Trophoblast cell (in vitro differentiated cells and primary cell): ENCODE measurements around the gene PDIK1L.

Source experiments
- DNase-seq, 2 donors: peaks; one replicate each; pipeline ENCODE4 v3.0.0-alpha.2; 2016
- H2AFZ ChIP-seq: 2 replicates; pipeline ENCODE4 v1.6.1; 2013; ENCODE audit warnings: low read length, moderate library complexity, mild to moderate bottlenecking; ENCODE audit not compliant: insufficient read depth, poor library complexity
- H2AK5ac ChIP-seq: 2 replicates; pipeline ENCODE4 v1.6.1; 2013; ENCODE audit warnings: mild to moderate bottlenecking, low read length
- H2BK120ac ChIP-seq: 2 replicates; pipeline ENCODE4 v1.6.1; 2013; ENCODE audit warnings: low read length, mild to moderate bottlenecking, moderate library complexity; ENCODE audit not compliant: insufficient read depth, poor library complexity
- H2BK12ac ChIP-seq: 2 replicates; pipeline ENCODE4 v1.6.1; 2013; ENCODE audit warnings: mild to moderate bottlenecking, low read length, moderate library complexity
- H2BK5ac ChIP-seq: 2 replicates; pipeline ENCODE4 v1.6.1; 2013; ENCODE audit warnings: low read length, low read depth, moderate library complexity, mild to moderate bottlenecking; ENCODE audit not compliant: poor library complexity
- H3K14ac ChIP-seq: 2 replicates; pipeline ENCODE4 v1.6.1; 2013; ENCODE audit warnings: mild to moderate bottlenecking, low read length
- H3K18ac ChIP-seq: 2 replicates; pipeline ENCODE4 v1.6.1; 2013; ENCODE audit warnings: mild to moderate bottlenecking, low read length
- H3K23ac ChIP-seq: 2 replicates; pipeline ENCODE4 v1.6.1; 2013; ENCODE audit warnings: low read length
- H3K27ac ChIP-seq: 2 replicates; pipeline ENCODE4 v1.5.1; 2013; ENCODE audit warnings: low read depth, mild to moderate bottlenecking, inconsistent platforms, low read length, moderate library complexity
- H3K27me3 ChIP-seq: 2 replicates; pipeline ENCODE4 v1.6.1; 2013; ENCODE audit warnings: inconsistent platforms, mild to moderate bottlenecking, low read length, moderate library complexity; ENCODE audit not compliant: insufficient read depth
- H3K36me3 ChIP-seq, 2 experiments: 1 replicate in 1 of 2; 2 replicates in 1 of 2; pipeline ENCODE4 v1.6.1; 2013; ENCODE audit warnings: low read length in 2 of 2, mild to moderate bottlenecking in 2 of 2, moderate library complexity in 1 of 2; ENCODE audit not compliant: insufficient read depth in 2 of 2, control insufficient read depth in 1 of 2
- H3K4ac ChIP-seq: 2 replicates; pipeline ENCODE4 v1.6.1; 2013; ENCODE audit warnings: low read depth, mild to moderate bottlenecking, low read length, moderate library complexity
- H3K4me1 ChIP-seq, 2 experiments: 1 replicate in 1 of 2; 2 replicates in 1 of 2; pipeline ENCODE4 v1.6.1; 2013; ENCODE audit warnings: low read length in 2 of 2, mild to moderate bottlenecking in 2 of 2, moderate library complexity in 1 of 2; ENCODE audit not compliant: insufficient read depth in 2 of 2, control insufficient read depth in 1 of 2
- H3K4me2 ChIP-seq: 2 replicates; pipeline ENCODE4 v1.6.1; 2013; ENCODE audit warnings: inconsistent platforms, mild to moderate bottlenecking, low read length, moderate library complexity
- H3K4me3 ChIP-seq: 2 replicates; pipeline ENCODE4 v1.5.1; 2013; ENCODE audit warnings: mild to moderate bottlenecking, low read depth, low read length, inconsistent platforms
- H3K79me1 ChIP-seq: one replicate; pipeline ENCODE4 v1.6.1; 2013; ENCODE audit warnings: low read length
- H3K79me2 ChIP-seq: 2 replicates; pipeline ENCODE4 v1.6.1; 2013; ENCODE audit warnings: low read length, mild to moderate bottlenecking; ENCODE audit not compliant: control insufficient read depth, insufficient read depth, poor library complexity
- H3K9ac ChIP-seq: 2 replicates; pipeline ENCODE4 v1.6.1; 2013; ENCODE audit warnings: mild to moderate bottlenecking, low read length
- H3K9me3 ChIP-seq: 2 replicates; pipeline ENCODE4 v1.6.1; 2013; ENCODE audit warnings: low read depth, mild to moderate bottlenecking, control low read depth, inconsistent platforms, low read length; ENCODE audit not compliant: insufficient read depth
- H4K12ac ChIP-seq: 2 replicates; pipeline ENCODE4 v1.6.1; 2013; ENCODE audit warnings: low read depth, mild to moderate bottlenecking, low read length, moderate library complexity
- H4K8ac ChIP-seq: 2 replicates; pipeline ENCODE4 v1.6.1; 2013; ENCODE audit warnings: low read depth, mild to moderate bottlenecking, low read length, moderate library complexity
- H4K91ac ChIP-seq: one replicate; pipeline ENCODE4 v1.6.1; 2013; ENCODE audit warnings: low read depth, mild to moderate bottlenecking, low read length, moderate library complexity
- WGBS: extraction: QIAGEN DNeasy Blood & Tissue Kit; methylation state at CpG from one replicate; pipeline ENCODE4 v1.1.7; 2013; ENCODE audit warnings: missing lambda C conversion rate; ENCODE audit not compliant: insufficient read length, insufficient coverage; ENCODE audit errors: extremely low coverage; 5-methylcytosine and 5-hydroxymethylcytosine counted together

Gene PDIK1L

DNA sequence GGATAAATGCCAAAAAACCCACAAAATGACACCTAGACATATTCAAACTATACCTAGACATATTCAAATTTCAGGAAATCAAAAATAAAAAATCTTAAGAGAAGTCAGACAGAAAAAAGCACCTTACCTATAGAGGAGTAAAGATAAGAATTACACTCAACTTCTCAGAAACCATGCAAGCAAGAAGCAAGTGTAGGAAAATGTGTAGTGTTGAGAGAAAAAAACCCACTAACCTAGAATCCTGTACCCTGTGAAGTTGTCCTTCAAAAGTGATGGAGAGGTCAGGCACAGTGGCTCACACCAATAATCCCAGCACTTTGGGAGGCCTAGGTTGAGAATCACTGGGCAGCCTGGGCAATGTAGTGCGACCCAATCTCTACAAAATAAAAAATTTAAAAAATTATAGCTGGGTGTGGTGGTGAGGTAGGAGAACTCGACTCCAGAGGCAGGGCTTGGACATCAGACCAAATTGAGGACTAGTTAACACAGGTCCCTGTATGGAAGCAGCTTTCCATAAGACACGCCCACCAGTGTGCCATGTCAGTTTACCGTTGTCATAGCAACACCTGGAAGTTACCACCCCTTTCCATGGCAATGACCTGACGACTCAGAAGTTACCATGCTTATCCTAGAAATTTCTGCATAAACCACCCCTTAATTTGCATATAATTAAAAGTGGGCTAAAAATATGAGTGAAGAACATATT is 20.7 kb downstream of the PDIK1L start:
- H3K4me1 ChIP-seq: no peaks in the 10 kb centered on the region
- H3K4ac ChIP-seq: no peak overlapping the region
- no peaks in the 10 kb centered on the region for H3K79me2 ChIP-seq
- H3K23ac ChIP-seq: no peak overlapping the region
- H2AFZ ChIP-seq: no peak overlapping the region
- H3K79me1 ChIP-seq: no peaks in the 10 kb centered on the region
- H3K14ac ChIP-seq: no peak overlapping the region
- H2BK5ac ChIP-seq: no peak overlapping the region
- H3K4me3 ChIP-seq: no peak overlapping the region
- H3K4me2 ChIP-seq: no peak overlapping the region
- no peak overlapping the region for H4K12ac ChIP-seq
- H3K27me3 ChIP-seq: no peaks in the 10 kb centered on the region
- no peak overlapping the region for H3K18ac ChIP-seq
- no peak overlapping the region for H3K9ac ChIP-seq
- H2BK12ac ChIP-seq: no peak overlapping the region
- H2BK120ac ChIP-seq: no peak overlapping the region
- H4K91ac ChIP-seq: no peak overlapping the region
- H3K36me3 ChIP-seq: no peaks in the 10 kb centered on the region
- WGBS: no CpG with 5 or more reads among the region's 5 CpGs
- no peaks in the 10 kb centered on the region for H3K9me3 ChIP-seq
- no peak overlapping the region for H4K8ac ChIP-seq
- no peak overlapping the region for H2AK5ac ChIP-seq
- DNase-seq: peak in 1 of 2 donors; percentile 23
- H3K27ac ChIP-seq: no peak overlapping the region

DNA sequence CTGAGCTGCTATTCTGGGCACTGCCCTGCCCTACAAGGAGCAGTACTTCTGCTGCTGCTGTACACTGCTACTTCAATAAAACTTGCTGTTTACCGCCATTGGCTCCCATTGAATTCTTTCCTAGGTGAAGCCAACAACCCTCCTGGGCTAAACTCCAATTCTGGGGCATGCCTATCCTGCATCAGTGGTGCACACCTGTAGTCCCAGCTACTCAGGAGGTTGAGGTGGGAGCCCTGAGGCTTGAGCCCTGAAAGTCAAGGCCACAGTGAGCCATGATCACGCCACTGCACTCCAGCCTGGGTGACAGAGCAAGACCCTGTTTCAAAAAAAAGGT is 21.2 kb downstream of the PDIK1L start:
- no peak overlapping the region for H3K23ac ChIP-seq
- no peak overlapping the region for H3K4me3 ChIP-seq
- H3K9ac ChIP-seq: no peak overlapping the region
- H3K79me1 ChIP-seq: no peaks in the 10 kb centered on the region
- H2AFZ ChIP-seq: no peak overlapping the region
- peak overlapping the region; percentile 52 for H2AK5ac ChIP-seq
- H2BK5ac ChIP-seq: no peak overlapping the region
- no peak overlapping the region for H4K8ac ChIP-seq
- H3K27me3 ChIP-seq: no peaks in the 10 kb centered on the region
- H3K4me1 ChIP-seq: no peaks in the 10 kb centered on the region
- DNase-seq: no peak
- H4K12ac ChIP-seq: no peak overlapping the region
- no peak overlapping the region for H2BK12ac ChIP-seq
- no peak overlapping the region for H2BK120ac ChIP-seq
- H3K4me2 ChIP-seq: no peak overlapping the region
- H3K14ac ChIP-seq: no peak overlapping the region
- H4K91ac ChIP-seq: no peak overlapping the region
- WGBS: no CpG with 5 or more reads among the region's 2 CpGs
- H3K79me2 ChIP-seq: no peaks in the 10 kb centered on the region
- H3K36me3 ChIP-seq: no peaks in the 10 kb centered on the region
- H3K4ac ChIP-seq: no peak overlapping the region
- no peaks in the 10 kb centered on the region for H3K9me3 ChIP-seq
- no peak overlapping the region for H3K18ac ChIP-seq
- no peak overlapping the region for H3K27ac ChIP-seq

DNA sequence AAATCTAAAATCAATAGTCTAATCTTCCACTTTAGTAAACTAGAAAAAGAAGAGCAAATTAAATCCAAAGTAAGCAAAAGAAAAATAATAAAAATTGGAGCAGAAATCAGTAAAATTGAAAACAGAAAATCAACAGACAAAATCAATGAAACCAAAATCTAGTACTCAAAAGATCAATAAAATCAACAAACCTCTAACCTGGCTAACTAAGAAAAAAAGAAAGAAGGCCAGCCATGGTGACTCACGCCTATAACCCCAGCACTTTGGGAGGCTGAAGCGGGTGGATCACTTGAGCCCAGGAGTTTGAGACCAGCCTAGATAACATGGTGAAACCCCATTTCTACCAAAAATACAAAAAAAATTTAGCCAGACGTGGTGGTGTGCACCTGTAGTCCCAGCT is 22.8 kb downstream of the PDIK1L start:
- H3K23ac ChIP-seq: no peak overlapping the region
- H2BK5ac ChIP-seq: no peak overlapping the region
- H3K9me3 ChIP-seq: no peaks in the 10 kb centered on the region
- H3K36me3 ChIP-seq: no peaks in the 10 kb centered on the region
- H3K18ac ChIP-seq: no peak overlapping the region
- H4K8ac ChIP-seq: no peak overlapping the region
- no CpG with 5 or more reads among the region's 3 CpGs for WGBS
- H2AFZ ChIP-seq: no peak overlapping the region
- H3K27ac ChIP-seq: no peak overlapping the region
- H2BK12ac ChIP-seq: no peak overlapping the region
- no peak overlapping the region for H2BK120ac ChIP-seq
- no peak overlapping the region for H3K14ac ChIP-seq
- H3K4me1 ChIP-seq: no peaks in the 10 kb centered on the region
- no peak overlapping the region for H3K4ac ChIP-seq
- no peak overlapping the region for H3K9ac ChIP-seq
- DNase-seq: no peak
- H3K4me3 ChIP-seq: no peak overlapping the region
- no peaks in the 10 kb centered on the region for H3K27me3 ChIP-seq
- no peaks in the 10 kb centered on the region for H3K79me1 ChIP-seq
- no peak overlapping the region for H3K4me2 ChIP-seq
- no peak overlapping the region for H4K12ac ChIP-seq
- no peak overlapping the region for H4K91ac ChIP-seq
- H2AK5ac ChIP-seq: no peak overlapping the region
- no peaks in the 10 kb centered on the region for H3K79me2 ChIP-seq

DNA sequence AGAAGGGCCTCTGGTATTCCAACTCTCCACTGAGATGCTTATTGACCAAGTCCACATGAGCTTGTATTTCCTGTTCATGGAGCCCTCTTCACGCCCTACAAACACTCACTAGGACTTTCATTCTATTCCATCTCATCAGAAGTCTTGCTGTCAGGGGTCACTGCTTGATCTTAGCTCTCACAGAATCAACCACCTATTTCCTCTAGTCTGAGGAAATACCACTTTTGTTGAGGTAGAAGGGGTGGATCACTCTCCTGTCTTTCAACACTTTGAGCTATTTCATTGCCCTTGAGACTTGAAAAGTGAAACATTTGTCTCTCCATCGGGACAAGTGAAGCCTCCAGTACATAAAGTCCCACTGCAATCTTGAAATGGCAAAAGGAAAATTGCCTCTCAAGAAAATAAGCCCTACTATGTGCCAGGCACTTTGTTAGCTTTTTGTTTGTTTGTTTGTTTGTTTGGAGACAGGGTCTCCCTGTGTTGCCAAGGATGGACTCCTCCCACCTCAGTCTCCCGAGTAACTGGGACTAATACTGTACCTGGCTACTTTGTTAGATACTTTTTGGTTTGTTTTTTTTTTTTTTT is 27.4 kb downstream of the PDIK1L start:
- H3K27me3 ChIP-seq: no peaks in the 10 kb centered on the region
- no peak overlapping the region for H4K91ac ChIP-seq
- no peak overlapping the region for H3K23ac ChIP-seq
- no peaks in the 10 kb centered on the region for H3K9me3 ChIP-seq
- H2AFZ ChIP-seq: no peak overlapping the region
- H2AK5ac ChIP-seq: no peak overlapping the region
- WGBS: no CpG with 5 or more reads among the region's 3 CpGs
- H2BK12ac ChIP-seq: no peak overlapping the region
- no peak for DNase-seq
- H3K4me1 ChIP-seq: no peaks in the 10 kb centered on the region
- H2BK120ac ChIP-seq: no peak overlapping the region
- no peak overlapping the region for H3K9ac ChIP-seq
- no peak overlapping the region for H3K4me3 ChIP-seq
- no peak overlapping the region for H2BK5ac ChIP-seq
- no peaks in the 10 kb centered on the region for H3K36me3 ChIP-seq
- no peak overlapping the region for H4K8ac ChIP-seq
- H3K79me1 ChIP-seq: no peaks in the 10 kb centered on the region
- H4K12ac ChIP-seq: no peak overlapping the region
- no peak overlapping the region for H3K27ac ChIP-seq
- no peak overlapping the region for H3K4me2 ChIP-seq
- no peaks in the 10 kb centered on the region for H3K79me2 ChIP-seq
- H3K14ac ChIP-seq: no peak overlapping the region
- no peak overlapping the region for H3K18ac ChIP-seq
- no peak overlapping the region for H3K4ac ChIP-seq
